ENCODE data around the gene ADGRE3. TPM values are rescaled to one million over a fixed set of nuclear protein-coding genes. Genes with fewer than 3 reads are reported as not detected.
"Not testable (repeated sequence)": the region's sequence is repeated elsewhere in the genome, so short reads cannot be mapped to it uniquely, and the experiment has no call there.

ADGRE3 gene
- total RNA-seq, 1 donor from 2014 or later: not detected

DNA sequence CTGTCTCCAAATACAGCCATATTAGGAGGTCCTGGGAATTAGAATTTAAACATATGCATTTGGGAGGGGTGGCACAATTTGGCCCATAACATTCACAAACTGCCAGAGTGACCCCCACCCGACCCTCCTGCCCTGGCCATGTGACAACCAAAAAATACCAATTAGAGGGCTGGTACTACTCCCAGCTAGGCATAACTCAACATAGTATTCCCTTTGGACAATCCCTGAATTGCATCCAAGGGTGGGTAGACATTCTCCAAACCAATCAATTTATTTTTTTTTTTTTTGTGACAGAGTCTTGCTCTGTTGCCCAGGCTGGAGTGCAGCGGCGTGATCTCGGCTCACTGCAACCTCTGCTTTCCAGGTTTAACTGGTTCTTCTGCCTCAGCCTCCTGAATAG, 62.0 kb downstream of the ADGRE3 start:
- H3K36me3 Mint-ChIP-seq (ENCODE audit: low read depth): no peaks in the 10 kb centered on the region
- intact Hi-C loops (cut with micrococcal nuclease): no loop called here

GRCh38 chr19:14612242-14612641, 62.4 kb downstream of the ADGRE3 start:
- H3K36me3 Mint-ChIP-seq (ENCODE audit: low read depth); H3K27ac Mint-ChIP-seq; H3K27me3 Mint-ChIP-seq (ENCODE audit: low read depth); H3K4me1 Mint-ChIP-seq (ENCODE audit: low read depth); DNase-seq (ENCODE audit: low spot score); H3K4me3 Mint-ChIP-seq (ENCODE audit: low read depth); H3K9me3 Mint-ChIP-seq; intact Hi-C loops (cut with micrococcal nuclease): not testable (repeated sequence)

More for the DNA sequence above, 62.0 kb downstream of the ADGRE3 start:
- Mint-ChIP-seq H3K4me3 (ENCODE audit: low read depth) (no peak overlapping the region), H3K9me3 (no peaks in the 10 kb centered on the region), H3K27me3 (ENCODE audit: low read depth) (no peaks in the 10 kb centered on the region), H3K27ac (no peak overlapping the region), H3K4me1 (ENCODE audit: low read depth) (no peaks in the 10 kb centered on the region)
- DNase-seq (ENCODE audit: low spot score): no peak

- no peak overlapping the region for H3K4me3 Mint-ChIP-seq (ENCODE audit: low read depth)
- intact Hi-C loops (cut with micrococcal nuclease): no loop called here
- H3K4me1 Mint-ChIP-seq (ENCODE audit: low read depth): no peaks in the 10 kb centered on the region
- H3K36me3 Mint-ChIP-seq (ENCODE audit: low read depth): no peaks in the 10 kb centered on the region
- no peaks in the 10 kb centered on the region for H3K9me3 Mint-ChIP-seq
- DNase-seq (ENCODE audit: low spot score): no peak
- no peak overlapping the region for H3K27ac Mint-ChIP-seq
- no peaks in the 10 kb centered on the region for H3K27me3 Mint-ChIP-seq (ENCODE audit: low read depth)
These were observed 63.6 kb downstream of the ADGRE3 start for GRCh38 chr19:14611051-14611450.

GRCh38 chr19:14606627-14607026, 68.0 kb downstream of the ADGRE3 start:
- H3K4me3 Mint-ChIP-seq (ENCODE audit: low read depth): no peak overlapping the region
- no peaks in the 10 kb centered on the region for H3K27me3 Mint-ChIP-seq (ENCODE audit: low read depth)
- no peaks in the 10 kb centered on the region for H3K4me1 Mint-ChIP-seq (ENCODE audit: low read depth)
- intact Hi-C loops (cut with micrococcal nuclease): no loop called here
- no peaks in the 10 kb centered on the region for H3K36me3 Mint-ChIP-seq (ENCODE audit: low read depth)
- H3K9me3 Mint-ChIP-seq: no peaks in the 10 kb centered on the region
- no peak overlapping the region for H3K27ac Mint-ChIP-seq
- DNase-seq (ENCODE audit: low spot score): no peak

GRCh38 chr19:14603990-14604387, 70.7 kb downstream of the ADGRE3 start:
- no peak for DNase-seq (ENCODE audit: low spot score)
- Mint-ChIP-seq H3K27ac (no peak overlapping the region), H3K4me1 (ENCODE audit: low read depth) (no peaks in the 10 kb centered on the region), H3K27me3 (ENCODE audit: low read depth) (no peaks in the 10 kb centered on the region), H3K36me3 (ENCODE audit: low read depth) (no peaks in the 10 kb centered on the region), H3K9me3 (no peaks in the 10 kb centered on the region), H3K4me3 (ENCODE audit: low read depth) (no peak overlapping the region)
- intact Hi-C loops (cut with micrococcal nuclease): no loop called here

GRCh38 chr19:14599548-14600147, 75.0 kb downstream of the ADGRE3 start:
- no peak for DNase-seq (ENCODE audit: low spot score)
- no peaks in the 10 kb centered on the region for H3K36me3 Mint-ChIP-seq (ENCODE audit: low read depth)
- no peaks in the 10 kb centered on the region for H3K4me1 Mint-ChIP-seq (ENCODE audit: low read depth)
- no peak overlapping the region for H3K4me3 Mint-ChIP-seq (ENCODE audit: low read depth)
- no peak overlapping the region for H3K27ac Mint-ChIP-seq
- peaks cover 9% of the 10 kb centered on the region for H3K9me3 Mint-ChIP-seq
- no peaks in the 10 kb centered on the region for H3K27me3 Mint-ChIP-seq (ENCODE audit: low read depth)
- intact Hi-C loops (cut with micrococcal nuclease): no loop called here

DNA sequence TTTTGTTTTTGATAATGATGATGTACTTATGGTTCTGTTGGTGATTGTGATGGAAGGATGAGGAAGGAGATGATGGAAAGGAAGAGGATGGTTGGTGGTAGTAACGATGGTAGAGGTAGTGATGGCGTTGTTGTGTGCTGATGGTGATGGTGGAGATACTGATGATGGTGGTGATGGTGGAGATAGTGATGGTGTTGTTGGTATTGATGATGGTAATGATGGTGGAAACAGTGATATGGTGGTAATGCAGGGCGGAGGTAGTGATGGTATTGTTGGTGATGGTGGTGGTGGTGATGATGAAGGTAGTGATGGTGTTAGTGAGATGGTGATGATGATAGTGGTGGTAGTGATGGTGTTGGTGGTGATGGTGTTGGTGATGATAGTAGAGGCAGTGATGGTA, 79.1 kb downstream of the ADGRE3 start:
- no peak overlapping the region for H3K4me3 Mint-ChIP-seq (ENCODE audit: low read depth)
- no peaks in the 10 kb centered on the region for H3K27me3 Mint-ChIP-seq (ENCODE audit: low read depth)
- no peaks in the 10 kb centered on the region for H3K36me3 Mint-ChIP-seq (ENCODE audit: low read depth)
- DNase-seq (ENCODE audit: low spot score): no peak
- H3K4me1 Mint-ChIP-seq (ENCODE audit: low read depth): no peaks in the 10 kb centered on the region
- intact Hi-C loops (cut with micrococcal nuclease): no loop called here
- H3K27ac Mint-ChIP-seq: no peak overlapping the region
- H3K9me3 Mint-ChIP-seq: peaks cover 9% of the 10 kb centered on the region

DNA sequence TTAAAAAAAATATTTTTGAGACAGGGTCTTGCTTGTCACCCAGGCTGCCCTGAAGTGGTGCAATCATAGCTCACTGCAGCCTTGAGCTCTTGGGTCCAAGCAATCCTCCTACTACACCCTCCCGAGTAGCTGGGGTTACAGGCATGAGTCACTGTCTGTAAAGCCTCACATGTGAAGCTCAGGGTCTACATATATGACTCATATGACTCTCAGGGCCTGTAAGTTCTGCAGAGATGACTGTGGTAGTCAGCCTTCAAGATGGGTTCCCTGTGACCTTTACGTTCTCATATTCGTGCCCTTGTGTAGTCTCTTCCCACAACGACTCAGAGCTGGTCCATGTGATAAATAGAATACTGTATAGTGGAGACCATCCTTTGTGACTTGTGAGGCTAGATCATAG, 85.2 kb downstream of the ADGRE3 start:
- H3K27me3 Mint-ChIP-seq (ENCODE audit: low read depth); H3K4me3 Mint-ChIP-seq (ENCODE audit: low read depth); DNase-seq (ENCODE audit: low spot score); H3K36me3 Mint-ChIP-seq (ENCODE audit: low read depth); intact Hi-C loops (cut with micrococcal nuclease); H3K9me3 Mint-ChIP-seq: not testable (repeated sequence)
- peak overlapping the region; percentile 46 for H3K27ac Mint-ChIP-seq
- peaks cover 14% of the 10 kb centered on the region for H3K4me1 Mint-ChIP-seq (ENCODE audit: low read depth)

GRCh38 chr19:14585187-14585586, 89.5 kb downstream of the ADGRE3 start:
- DNase-seq (ENCODE audit: low spot score): peak; percentile 28
- intact Hi-C loops (cut with micrococcal nuclease); H3K27me3 Mint-ChIP-seq (ENCODE audit: low read depth); H3K36me3 Mint-ChIP-seq (ENCODE audit: low read depth); H3K9me3 Mint-ChIP-seq; H3K4me3 Mint-ChIP-seq (ENCODE audit: low read depth): not testable (repeated sequence)
- H3K4me1 Mint-ChIP-seq (ENCODE audit: low read depth): peaks cover 16% of the 10 kb centered on the region
- H3K27ac Mint-ChIP-seq: peak overlapping the region; percentile 53

DNA sequence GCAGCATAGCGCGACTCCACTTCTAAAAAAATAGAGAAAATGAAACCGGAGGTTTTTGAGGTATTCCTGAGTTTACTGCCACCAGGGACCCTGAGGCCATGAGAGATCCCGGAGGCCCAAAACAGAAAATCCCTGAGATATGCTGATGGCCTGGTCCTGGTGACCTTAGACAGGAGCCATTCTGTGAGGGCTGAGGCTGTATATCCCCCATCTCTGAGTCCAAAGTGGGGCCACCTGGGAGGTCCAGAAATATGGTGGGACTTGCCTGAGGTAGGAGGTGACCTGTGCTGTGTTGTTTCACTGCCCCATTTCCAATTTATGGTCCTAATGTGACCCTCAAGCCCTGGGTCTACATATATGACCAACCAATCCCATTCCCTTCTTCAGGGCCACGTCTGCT, 90.3 kb downstream of the ADGRE3 start:
- H3K27me3 Mint-ChIP-seq (ENCODE audit: low read depth); H3K9me3 Mint-ChIP-seq; intact Hi-C loops (cut with micrococcal nuclease); H3K36me3 Mint-ChIP-seq (ENCODE audit: low read depth); H3K4me3 Mint-ChIP-seq (ENCODE audit: low read depth); H3K27ac Mint-ChIP-seq; DNase-seq (ENCODE audit: low spot score): not testable (repeated sequence)
- peaks cover 16% of the 10 kb centered on the region for H3K4me1 Mint-ChIP-seq (ENCODE audit: low read depth)

DNA sequence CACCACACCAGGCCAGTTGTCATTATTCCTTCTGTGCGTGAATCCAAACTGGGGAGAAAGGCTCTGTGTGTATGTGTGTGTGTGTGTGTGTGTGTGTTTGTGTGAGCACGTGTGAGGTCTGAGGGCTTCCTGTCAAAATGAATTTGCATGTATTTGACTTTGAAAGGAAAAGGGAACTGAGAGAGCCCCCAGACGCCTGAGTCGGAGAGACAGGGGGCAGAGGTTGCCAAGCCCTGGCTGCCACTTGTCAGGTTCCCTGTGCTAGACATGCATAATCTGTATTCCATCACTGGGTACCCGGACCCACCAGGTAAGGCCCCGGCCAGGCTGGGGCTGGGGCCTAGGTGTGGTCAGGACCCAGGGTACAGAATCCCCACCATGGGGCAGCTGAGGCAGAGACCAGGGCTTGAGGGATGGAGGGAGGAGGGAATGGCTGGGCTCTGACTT, 91.7 kb downstream of the ADGRE3 start, which contains the start of gene CLEC17A:
Gene CLEC17A, plus strand, starts transcription at position 191 of the 447 bp plus-strand sequence. Its CDS starts 77 bp downstream, at position 268.
- Mint-ChIP-seq H3K27ac (no peak within 1 kb of the TSS), H3K4me1 (ENCODE audit: low read depth) (peaks cover 15% of the 10 kb centered on the region), H3K27me3 (ENCODE audit: low read depth) (no peaks in the 10 kb centered on the region), H3K36me3 (ENCODE audit: low read depth) (no peaks in the 10 kb centered on the region), H3K4me3 (ENCODE audit: low read depth) (no peak within 1 kb of the TSS), H3K9me3 (no peaks in the 10 kb centered on the region)
- DNase-seq (ENCODE audit: low spot score): no peak
- intact Hi-C loops (cut with micrococcal nuclease): no loop called here

DNA sequence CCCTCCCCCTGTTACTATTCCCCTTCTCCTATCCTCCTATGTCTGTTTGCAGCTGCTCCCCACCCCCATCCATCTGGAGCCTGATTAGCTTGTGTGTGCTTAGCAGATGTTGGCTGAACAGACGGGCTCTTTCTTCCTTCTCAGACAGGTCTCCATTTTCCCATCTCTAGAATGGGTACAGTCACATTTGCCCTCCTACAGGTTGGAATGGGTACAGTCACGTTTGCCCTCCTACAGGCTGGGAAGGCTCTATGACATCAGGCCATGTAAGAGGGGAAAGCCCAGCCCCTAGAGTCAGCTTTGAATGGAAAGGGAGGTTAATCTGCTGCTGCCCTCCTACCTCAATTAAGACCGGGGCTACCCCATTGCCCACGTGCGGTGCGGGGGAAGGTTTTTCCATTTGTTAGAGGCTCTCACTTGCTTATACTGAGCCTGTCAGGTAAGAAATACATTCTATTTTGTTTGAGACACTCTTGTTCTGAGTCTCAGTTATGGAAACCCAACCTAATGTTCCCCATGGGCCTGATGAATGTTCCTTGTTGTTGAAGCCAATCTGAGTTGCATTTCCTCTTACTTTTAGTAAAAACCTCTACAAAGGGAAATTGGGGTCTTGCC, 93.9 kb downstream of the ADGRE3 start:
- Mint-ChIP-seq H3K4me3 (ENCODE audit: low read depth) (no peak overlapping the region), H3K4me1 (ENCODE audit: low read depth) (peaks cover 13% of the 10 kb centered on the region), H3K9me3 (no peaks in the 10 kb centered on the region), H3K27ac (peak overlapping the region; percentile 53), H3K36me3 (ENCODE audit: low read depth) (no peaks in the 10 kb centered on the region), H3K27me3 (ENCODE audit: low read depth) (no peaks in the 10 kb centered on the region)
- intact Hi-C loops (cut with micrococcal nuclease): no loop called here
- no peak for DNase-seq (ENCODE audit: low spot score)

GRCh38 chr19:14577885-14578427, 96.7 kb downstream of the ADGRE3 start:
- H3K27me3 Mint-ChIP-seq (ENCODE audit: low read depth): no peaks in the 10 kb centered on the region
- H3K4me1 Mint-ChIP-seq (ENCODE audit: low read depth): peaks cover 14% of the 10 kb centered on the region
- intact Hi-C loops (cut with micrococcal nuclease): no loop called here
- peak overlapping the region; percentile 5 for H3K27ac Mint-ChIP-seq
- no peak for DNase-seq (ENCODE audit: low spot score)
- no peak overlapping the region for H3K4me3 Mint-ChIP-seq (ENCODE audit: low read depth)
- H3K9me3 Mint-ChIP-seq: no peaks in the 10 kb centered on the region
- no peaks in the 10 kb centered on the region for H3K36me3 Mint-ChIP-seq (ENCODE audit: low read depth)
